ENCODE data around the gene SLC43A2. TPM values are rescaled to one million over a fixed set of nuclear protein-coding genes. Genes with fewer than 3 reads are reported as not detected.
A peak's percentile ranks its signal among the peaks of the same experiment; 100 is the strongest.

Gene SLC43A2
- total and polyA plus RNA-seq, 2 of the 13 experiments (the other 11 are each of a cell fraction or from before 2014, with no cell fraction given): 7.3 to 20.0 TPM

DNA sequence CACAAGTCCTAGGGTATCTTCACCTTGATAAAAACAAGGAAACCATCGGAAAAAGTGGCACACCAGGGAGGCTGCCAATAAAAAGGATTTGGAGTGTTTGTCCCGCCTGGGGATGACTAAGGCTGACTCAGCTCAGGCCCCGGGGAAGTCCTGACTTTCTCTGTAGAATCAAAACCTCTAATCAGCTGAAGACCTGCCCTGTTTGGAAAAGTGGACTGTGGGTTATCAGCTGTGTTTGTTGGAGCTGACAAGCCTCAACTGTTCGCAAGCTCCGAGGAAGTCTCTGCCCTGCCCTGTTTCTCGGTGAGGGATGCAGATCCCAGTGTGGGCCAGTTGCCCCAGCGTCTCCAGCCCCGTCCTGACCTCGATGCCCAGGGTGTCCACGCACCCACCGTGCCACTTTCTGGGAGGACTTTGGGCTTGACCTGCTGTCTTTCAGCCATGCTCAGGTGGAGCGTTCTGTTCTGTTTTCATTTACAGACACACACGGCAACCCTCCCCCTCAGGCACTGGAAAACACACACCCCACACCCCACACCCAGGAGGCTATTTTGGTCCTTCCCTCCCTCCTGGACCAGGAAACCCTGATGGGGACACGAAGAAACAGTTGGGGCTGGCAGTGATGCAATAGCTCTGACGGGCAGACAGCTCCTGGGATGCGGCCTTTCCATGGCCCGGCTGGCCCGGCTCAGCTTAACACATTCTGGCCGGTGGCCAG is 38.4 kb downstream of the SLC43A2 start (continued):
- TF ChIP-seq, protein P1, sequence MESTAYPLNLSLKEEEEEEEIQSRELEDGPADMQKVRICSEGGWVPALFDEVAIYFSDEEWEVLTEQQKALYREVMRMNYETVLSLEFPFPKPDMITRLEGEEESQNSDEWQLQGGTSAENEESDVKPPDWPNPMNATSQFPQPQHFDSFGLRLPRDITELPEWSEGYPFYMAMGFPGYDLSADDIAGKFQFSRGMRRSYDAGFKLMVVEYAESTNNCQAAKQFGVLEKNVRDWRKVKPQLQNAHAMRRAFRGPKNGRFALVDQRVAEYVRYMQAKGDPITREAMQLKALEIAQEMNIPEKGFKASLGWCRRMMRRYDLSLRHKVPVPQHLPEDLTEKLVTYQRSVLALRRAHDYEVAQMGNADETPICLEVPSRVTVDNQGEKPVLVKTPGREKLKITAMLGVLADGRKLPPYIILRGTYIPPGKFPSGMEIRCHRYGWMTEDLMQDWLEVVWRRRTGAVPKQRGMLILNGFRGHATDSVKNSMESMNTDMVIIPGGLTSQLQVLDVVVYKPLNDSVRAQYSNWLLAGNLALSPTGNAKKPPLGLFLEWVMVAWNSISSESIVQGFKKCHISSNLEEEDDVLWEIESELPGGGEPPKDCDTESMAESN (CRISPR knock-in tag; conservative IDR thresholded peaks at IDR 0.05): 0 out of 2 replicates have a peak, but pooled peaks have one; percentile 55
- TF ChIP-seq ZFY (CRISPR knock-in tag; IDR thresholded peaks at IDR 0.05): no peak
- peak; percentile 77; the same call in 1 of the 2 replicates for TF ChIP-seq HNF4G (IDR thresholded peaks at IDR 0.05; ENCODE audit: borderline replicate concordance, low read depth, low read length)
- TF ChIP-seq HNF4G (CRISPR knock-in tag; IDR thresholded peaks at IDR 0.05; ENCODE audit: borderline replicate concordance, low read depth): no peak
- TF ChIP-seq MAFF (IDR thresholded peaks at IDR 0.05; ENCODE audit: low read depth, low read length): peak; percentile 75; the same call in 1 of the 2 replicates
- no peak for TF ChIP-seq MAZ (IDR thresholded peaks at IDR 0.05; ENCODE audit: borderline replicate concordance, low read depth, low read length)
- TF ChIP-seq MAZ (CRISPR knock-in tag; IDR thresholded peaks at IDR 0.05; ENCODE audit: low read depth): no peak
- TF ChIP-seq, protein P2, sequence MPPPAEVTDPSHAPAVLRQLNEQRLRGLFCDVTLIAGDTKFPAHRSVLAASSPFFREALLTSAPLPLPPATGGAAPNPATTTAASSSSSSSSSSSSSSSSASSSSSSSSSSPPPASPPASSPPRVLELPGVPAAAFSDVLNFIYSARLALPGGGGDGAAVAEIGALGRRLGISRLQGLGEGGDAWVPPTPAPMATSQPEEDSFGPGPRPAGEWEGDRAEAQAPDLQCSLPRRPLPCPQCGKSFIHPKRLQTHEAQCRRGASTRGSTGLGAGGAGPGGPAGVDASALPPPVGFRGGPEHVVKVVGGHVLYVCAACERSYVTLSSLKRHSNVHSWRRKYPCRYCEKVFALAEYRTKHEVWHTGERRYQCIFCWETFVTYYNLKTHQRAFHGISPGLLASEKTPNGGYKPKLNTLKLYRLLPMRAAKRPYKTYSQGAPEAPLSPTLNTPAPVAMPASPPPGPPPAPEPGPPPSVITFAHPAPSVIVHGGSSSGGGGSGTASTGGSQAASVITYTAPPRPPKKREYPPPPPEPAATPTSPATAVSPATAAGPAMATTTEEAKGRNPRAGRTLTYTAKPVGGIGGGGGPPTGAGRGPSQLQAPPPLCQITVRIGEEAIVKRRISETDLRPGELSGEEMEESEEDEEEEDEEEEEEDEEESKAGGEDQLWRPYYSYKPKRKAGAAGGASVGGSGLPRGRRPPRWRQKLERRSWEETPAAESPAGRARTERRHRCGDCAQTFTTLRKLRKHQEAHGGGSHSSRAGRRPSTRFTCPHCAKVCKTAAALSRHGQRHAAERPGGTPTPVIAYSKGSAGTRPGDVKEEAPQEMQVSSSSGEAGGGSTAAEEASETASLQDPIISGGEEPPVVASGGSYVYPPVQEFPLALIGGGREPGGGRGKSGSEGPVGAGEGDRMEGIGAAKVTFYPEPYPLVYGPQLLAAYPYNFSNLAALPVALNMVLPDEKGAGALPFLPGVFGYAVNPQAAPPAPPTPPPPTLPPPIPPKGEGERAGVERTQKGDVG (CRISPR knock-in tag; IDR thresholded peaks at IDR 0.05; ENCODE audit: borderline replicate concordance): 0 out of 2 replicates have a peak, but pooled peaks have one; percentile 68
- TF ChIP-seq, protein P3, sequence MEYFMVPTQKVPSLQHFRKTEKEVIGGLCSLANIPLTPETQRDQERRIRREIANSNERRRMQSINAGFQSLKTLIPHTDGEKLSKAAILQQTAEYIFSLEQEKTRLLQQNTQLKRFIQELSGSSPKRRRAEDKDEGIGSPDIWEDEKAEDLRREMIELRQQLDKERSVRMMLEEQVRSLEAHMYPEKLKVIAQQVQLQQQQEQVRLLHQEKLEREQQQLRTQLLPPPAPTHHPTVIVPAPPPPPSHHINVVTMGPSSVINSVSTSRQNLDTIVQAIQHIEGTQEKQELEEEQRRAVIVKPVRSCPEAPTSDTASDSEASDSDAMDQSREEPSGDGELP (IDR thresholded peaks at IDR 0.05; ENCODE audit: borderline replicate concordance, low read depth): peak; percentile 100
- peak; percentile 43; the same call in 1 of the 2 replicates for TF ChIP-seq NRL (CRISPR knock-in tag; IDR thresholded peaks at IDR 0.05; ENCODE audit: borderline replicate concordance)
- no peak for TF ChIP-seq U2AF2 (IDR thresholded peaks at IDR 0.05; ENCODE audit: low read depth, low read length)
- peak; percentile 33; the same call in 1 of the 2 replicates for TF ChIP-seq POGZ (CRISPR knock-in tag; IDR thresholded peaks at IDR 0.05)
- TF ChIP-seq SMAD3 (CRISPR knock-in tag; IDR thresholded peaks at IDR 0.05): peak; percentile 54; the same call in 1 of the 2 replicates
- TF ChIP-seq, protein P4, sequence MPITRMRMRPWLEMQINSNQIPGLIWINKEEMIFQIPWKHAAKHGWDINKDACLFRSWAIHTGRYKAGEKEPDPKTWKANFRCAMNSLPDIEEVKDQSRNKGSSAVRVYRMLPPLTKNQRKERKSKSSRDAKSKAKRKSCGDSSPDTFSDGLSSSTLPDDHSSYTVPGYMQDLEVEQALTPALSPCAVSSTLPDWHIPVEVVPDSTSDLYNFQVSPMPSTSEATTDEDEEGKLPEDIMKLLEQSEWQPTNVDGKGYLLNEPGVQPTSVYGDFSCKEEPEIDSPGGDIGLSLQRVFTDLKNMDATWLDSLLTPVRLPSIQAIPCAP (CRISPR knock-in tag; IDR thresholded peaks at IDR 0.05; ENCODE audit: low read depth): 0 out of 2 replicates have a peak, but pooled peaks have one; percentile 8
- 0 out of 2 replicates have a peak, but pooled peaks have one; percentile 19 for TF ChIP-seq ZNF713 (CRISPR knock-in tag; IDR thresholded peaks at IDR 0.05)
- TF ChIP-seq ARNT2 (CRISPR knock-in tag; IDR thresholded peaks at IDR 0.05; ENCODE audit: low read depth): 0 out of 2 replicates have a peak, but pooled peaks have one; percentile 46
- 0 out of 2 replicates have a peak, but pooled peaks have one; percentile 19 for TF ChIP-seq POLR2G (IDR thresholded peaks at IDR 0.05; ENCODE audit: low read depth, low read length)

Measured in HepG2 (cell line).